HEK293T (cell line): Measurements from ENCODE around the gene TFEB.

Experiments used
- ARNT ChIP-seq: fragments of 450-650 bp; IDR thresholded peaks from 2 replicates; pipeline ENCODE4 v1.6.1; 2017; ENCODE audit warnings: mild to moderate bottlenecking
- BHLHE40 ChIP-seq: fragments of 450-650 bp; IDR thresholded peaks from 2 replicates; pipeline ENCODE4 v1.6.1; 2016; ENCODE audit warnings: mild to moderate bottlenecking, moderate library complexity, borderline replicate concordance
- CTBP1 ChIP-seq: fragments of 450-650 bp; IDR thresholded peaks from 2 replicates; pipeline ENCODE4 v1.6.1; 2016; ENCODE audit warnings: borderline replicate concordance
- ELF4 ChIP-seq: fragments of 450-650 bp; IDR thresholded peaks from 2 replicates; pipeline ENCODE4 v1.6.1; 2017; ENCODE audit warnings: antibody characterized with exemption
- FOXK2 ChIP-seq: fragments of 450-650 bp; IDR thresholded peaks from 2 replicates; pipeline ENCODE4 v1.6.1; 2016; ENCODE audit warnings: mild to moderate bottlenecking
- FOXM1 ChIP-seq: fragments of 450-650 bp; IDR thresholded peaks from 2 replicates; pipeline ENCODE4 v1.6.1; 2017; ENCODE audit warnings: mild to moderate bottlenecking, borderline replicate concordance
- L3MBTL2 ChIP-seq: fragments of 450-650 bp; conservative IDR thresholded peaks from 2 replicates; pipeline ENCODE4 v1.6.1; 2016; ENCODE audit warnings: mild to moderate bottlenecking
- NFRKB ChIP-seq: fragments of 450-650 bp; IDR thresholded peaks from 2 replicates; pipeline ENCODE4 v1.6.1; 2016; ENCODE audit warnings: mild to moderate bottlenecking, moderate library complexity
- SP1 ChIP-seq: fragments of 450-650 bp; IDR thresholded peaks from 2 replicates; pipeline ENCODE4 v1.6.1; 2017
- SUZ12 ChIP-seq: fragments of 450-650 bp; IDR thresholded peaks from 2 replicates; pipeline ENCODE4 v1.6.1; 2016; ENCODE audit warnings: mild to moderate bottlenecking
- ZNF384 ChIP-seq: fragments of 450-650 bp; IDR thresholded peaks from 2 replicates; pipeline ENCODE4 v1.6.1; 2016
- TF ChIP-seq, protein P1 (sequence below): fragments of 450-650 bp; IDR thresholded peaks from 2 replicates; pipeline ENCODE4 v1.6.1; 2016

DNA sequence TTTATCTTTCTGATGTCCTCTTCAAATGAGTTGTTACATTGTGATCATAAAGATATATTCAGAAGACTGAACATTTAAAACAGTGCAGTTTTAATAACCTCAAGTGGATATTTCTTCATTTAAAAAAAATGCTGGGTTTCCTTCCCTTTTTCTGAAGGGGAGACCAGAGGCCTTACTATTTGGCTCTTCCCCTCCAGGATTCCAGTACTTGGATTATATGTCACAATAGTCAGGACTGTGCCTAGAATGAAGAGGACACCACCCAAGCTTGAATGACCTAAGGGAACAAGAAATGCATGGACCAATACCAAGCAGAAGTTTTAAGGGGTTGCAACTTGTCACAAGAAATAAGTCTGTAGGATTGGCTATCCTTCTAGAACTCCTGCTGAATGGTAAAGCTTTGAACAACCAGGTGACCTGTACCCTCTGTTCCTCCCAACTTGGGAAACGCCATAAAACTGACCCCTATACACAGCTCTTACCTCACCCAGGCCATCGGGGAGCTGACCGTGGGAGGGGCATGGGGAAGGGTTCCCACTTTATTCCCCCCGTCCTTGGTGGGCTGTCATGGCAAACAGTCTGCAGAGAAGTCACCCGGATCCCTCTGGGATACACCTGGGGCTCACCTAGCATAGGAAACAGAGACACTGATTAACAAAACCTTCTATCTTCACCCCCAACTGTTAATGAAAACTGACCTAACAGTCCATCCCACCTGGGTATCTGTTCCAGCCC is 42.3 kb upstream of the TFEB start:
- TF ChIP-seq ELF4 (no peak), FOXK2 (no peak), CTBP1 (no peak), NFRKB (no peak), ZNF384 (no peak), SUZ12 (no peak), SP1 (no peak), BHLHE40 (no peak), FOXM1 (no peak), L3MBTL2 (no peak), ARNT (no peak)
- TF ChIP-seq, protein P1, sequence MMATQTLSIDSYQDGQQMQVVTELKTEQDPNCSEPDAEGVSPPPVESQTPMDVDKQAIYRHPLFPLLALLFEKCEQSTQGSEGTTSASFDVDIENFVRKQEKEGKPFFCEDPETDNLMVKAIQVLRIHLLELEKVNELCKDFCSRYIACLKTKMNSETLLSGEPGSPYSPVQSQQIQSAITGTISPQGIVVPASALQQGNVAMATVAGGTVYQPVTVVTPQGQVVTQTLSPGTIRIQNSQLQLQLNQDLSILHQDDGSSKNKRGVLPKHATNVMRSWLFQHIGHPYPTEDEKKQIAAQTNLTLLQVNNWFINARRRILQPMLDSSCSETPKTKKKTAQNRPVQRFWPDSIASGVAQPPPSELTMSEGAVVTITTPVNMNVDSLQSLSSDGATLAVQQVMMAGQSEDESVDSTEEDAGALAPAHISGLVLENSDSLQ: no peak
